Tibial nerve (tissue), 4 donors: ENCODE results near the gene SERPINB7. TPM values are rescaled to one million over a fixed set of nuclear protein-coding genes. Genes with fewer than 3 reads are reported as not detected.

Experiments used
- DNase-seq, 2 donors: peaks; one replicate each; pipeline ENCODE4 v3.0.0-alpha.2; 2019; ENCODE audit warnings: low spot score in 2 of 2
- H3K27ac ChIP-seq, 4 donors: fragments of 200-600 bp; sonication (generic) in 3 of 4; one replicate each; pipeline ENCODE4 v1.5.1; 2017 to 2019; ENCODE audit warnings: mild to moderate bottlenecking in 1 of 4
- H3K27me3 ChIP-seq, 2 donors: fragments of 200-600 bp; sonication (generic) in 1 of 2; one replicate each; pipeline versions ENCODE4 v1.5.1 to v1.6.0; 2017 to 2019
- H3K36me3 ChIP-seq, 3 donors: fragments of 200-600 bp; sonication (generic); one replicate each; pipeline ENCODE4 v1.5.1; 2018 to 2019
- H3K4me1 ChIP-seq, 4 donors: fragments of 200-600 bp; sonication (generic) in 3 of 4; one replicate each; pipeline ENCODE4 v1.5.1; 2017 to 2019
- H3K4me3 ChIP-seq, 4 donors: fragments of 200-600 bp; sonication (generic) in 3 of 4; one replicate each; pipeline ENCODE4 v1.5.1; 2017 to 2019; ENCODE audit warnings: mild to moderate bottlenecking in 1 of 4, moderate library complexity in 1 of 4
- H3K9me3 ChIP-seq, 4 donors: fragments of 200-600 bp; sonication (generic) in 3 of 4; one replicate each; pipeline ENCODE4 v1.5.1; 2017 to 2019
- EP300 ChIP-seq, 2 donors: sonication (generic); formaldehyde crosslinking; IDR thresholded peaks; one replicate each; pipeline ENCODE4 v1.6.1; 2017; ENCODE audit warnings: antibody characterized with exemption in 2 of 2, mild to moderate bottlenecking in 1 of 2
- POLR2A ChIP-seq, 2 donors: fragments of 450-650 bp; IDR thresholded peaks; one replicate each; pipeline ENCODE4 v1.6.1; 2017; ENCODE audit warnings: antibody characterized with exemption in 2 of 2, mild to moderate bottlenecking in 2 of 2, moderate library complexity in 2 of 2
- WGBS, 2 donors: methylation state at CpG; one replicate each; pipeline ENCODE4 v1.1.5; 2018; 5-methylcytosine and 5-hydroxymethylcytosine counted together
- total RNA-seq, 4 donors: library from RNA; depleted of rRNA; stranded (reverse); fragments of >200 nt; gene quantifications; one replicate each; pipeline ENCODE4 v1.1.0, GENCODE V29; 2016
- TF ChIP-seq, protein P1 (sequence below), 5 experiments: fragments of 200-600 bp in 3 of 5; fragments of 450-650 bp in 2 of 5; sonication (generic) in 3 of 5; IDR thresholded peaks; one replicate each; pipeline ENCODE4 v1.5.1; 2016 to 2019; ENCODE audit warnings: antibody characterized with exemption in 5 of 5, mild to moderate bottlenecking in 3 of 5, moderate library complexity in 2 of 5

SERPINB7 gene
- total RNA-seq, 4 donors from 2014 or later: not detected

DNA sequence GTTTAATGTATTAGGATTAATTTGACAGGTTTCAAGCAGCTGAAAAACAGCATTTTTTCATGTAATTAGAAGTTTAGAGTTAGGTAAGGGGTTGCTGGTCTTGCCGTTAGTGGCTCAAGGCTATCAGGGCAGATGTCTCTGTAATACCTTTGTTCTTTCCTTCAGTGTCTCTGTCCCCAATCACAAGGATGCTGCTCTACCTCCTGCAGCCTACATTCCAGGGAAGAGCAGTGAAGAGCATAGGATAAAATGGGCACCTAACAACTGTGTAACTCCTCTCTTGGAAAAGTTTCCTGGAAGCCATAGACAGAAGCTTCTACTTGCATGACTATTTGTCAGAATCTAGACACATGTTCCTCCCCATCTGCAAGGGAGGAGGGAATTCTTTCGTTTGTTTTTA is 9.4 kb upstream of the SERPINB7 start:
- WGBS, 2 donors: 68 to 72% methylated on average over 2 of the region's 2 CpGs
- no peaks in the 10 kb centered on the region for H3K4me1 ChIP-seq
- H3K4me3 ChIP-seq: no peak overlapping the region
- H3K27me3 ChIP-seq: no peaks in the 10 kb centered on the region
- H3K9me3 ChIP-seq: peaks cover 0 to 9% (median 2%) of the 10 kb centered on the region in 4 donors
- no peak for DNase-seq
- TF ChIP-seq, protein P1, sequence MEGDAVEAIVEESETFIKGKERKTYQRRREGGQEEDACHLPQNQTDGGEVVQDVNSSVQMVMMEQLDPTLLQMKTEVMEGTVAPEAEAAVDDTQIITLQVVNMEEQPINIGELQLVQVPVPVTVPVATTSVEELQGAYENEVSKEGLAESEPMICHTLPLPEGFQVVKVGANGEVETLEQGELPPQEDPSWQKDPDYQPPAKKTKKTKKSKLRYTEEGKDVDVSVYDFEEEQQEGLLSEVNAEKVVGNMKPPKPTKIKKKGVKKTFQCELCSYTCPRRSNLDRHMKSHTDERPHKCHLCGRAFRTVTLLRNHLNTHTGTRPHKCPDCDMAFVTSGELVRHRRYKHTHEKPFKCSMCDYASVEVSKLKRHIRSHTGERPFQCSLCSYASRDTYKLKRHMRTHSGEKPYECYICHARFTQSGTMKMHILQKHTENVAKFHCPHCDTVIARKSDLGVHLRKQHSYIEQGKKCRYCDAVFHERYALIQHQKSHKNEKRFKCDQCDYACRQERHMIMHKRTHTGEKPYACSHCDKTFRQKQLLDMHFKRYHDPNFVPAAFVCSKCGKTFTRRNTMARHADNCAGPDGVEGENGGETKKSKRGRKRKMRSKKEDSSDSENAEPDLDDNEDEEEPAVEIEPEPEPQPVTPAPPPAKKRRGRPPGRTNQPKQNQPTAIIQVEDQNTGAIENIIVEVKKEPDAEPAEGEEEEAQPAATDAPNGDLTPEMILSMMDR (IDR thresholded peaks at IDR 0.05): no peak
- TF ChIP-seq POLR2A (IDR thresholded peaks at IDR 0.05) (no peak), EP300 (IDR thresholded peaks at IDR 0.05) (no peak)
- no peaks in the 10 kb centered on the region for H3K36me3 ChIP-seq
- H3K27ac ChIP-seq: no peak overlapping the region

DNA sequence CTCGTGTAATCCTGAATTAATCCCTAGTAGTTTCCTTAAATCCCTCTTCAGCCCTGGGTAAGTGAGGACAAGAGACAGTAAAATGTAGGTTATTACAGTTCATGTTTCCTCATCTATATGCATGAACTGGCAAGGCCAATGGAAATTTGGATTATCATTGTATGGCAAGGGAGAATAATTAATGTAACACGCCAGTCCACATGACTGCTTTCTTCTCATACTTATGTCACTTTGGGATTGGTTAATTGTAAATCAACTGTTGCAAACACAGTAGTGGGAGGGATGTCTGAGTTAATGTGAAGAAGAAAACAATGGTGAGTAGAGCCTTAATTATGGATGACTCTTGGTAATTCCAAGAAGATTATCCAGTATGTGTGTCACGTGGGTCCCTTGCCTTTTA is 1.7 kb upstream of the SERPINB7 start:
- Histone ChIP-seq H3K9me3 (no peaks in the 10 kb centered on the region), H3K27me3 (no peaks in the 10 kb centered on the region), H3K4me3 (no peak overlapping the region), H3K4me1 (no peaks in the 10 kb centered on the region), H3K36me3 (no peaks in the 10 kb centered on the region), H3K27ac (no peak overlapping the region)
- TF ChIP-seq, protein P1 (IDR thresholded peaks at IDR 0.05): no peak
- no peak for TF ChIP-seq POLR2A (IDR thresholded peaks at IDR 0.05)
- TF ChIP-seq EP300 (IDR thresholded peaks at IDR 0.05): no peak
- 62 to 71% methylated on average over 3 of the region's 3 CpGs for WGBS, 2 donors
- DNase-seq: no peak

DNA sequence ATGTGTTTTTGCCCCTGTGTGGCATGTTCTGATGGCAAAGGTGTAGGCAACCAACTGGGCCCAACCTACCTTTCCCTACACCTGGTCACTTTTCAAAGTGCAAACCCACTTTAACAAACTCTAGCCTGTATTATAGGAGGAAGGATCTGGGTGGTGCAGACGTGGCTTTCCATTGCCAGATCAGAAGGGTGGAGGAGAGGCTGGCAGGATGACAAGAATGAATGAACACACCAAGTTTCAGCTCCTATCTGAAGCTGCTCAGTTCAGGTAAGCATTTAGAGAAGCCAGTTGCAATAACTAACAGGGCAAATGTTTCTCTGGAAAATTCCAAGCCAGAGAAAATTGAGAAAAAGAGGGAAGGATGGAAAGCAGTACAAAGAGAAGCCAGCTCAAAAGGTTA is 707 bp upstream of the SERPINB7 start:
- H3K36me3 ChIP-seq: no peaks in the 10 kb centered on the region
- no peaks in the 10 kb centered on the region for H3K27me3 ChIP-seq
- DNase-seq: no peak
- 47 to 64% methylated on average over 1 of the region's 1 CpG for WGBS, 2 donors
- H3K4me3 ChIP-seq: no peak overlapping the region
- no peak overlapping the region for H3K27ac ChIP-seq
- no peaks in the 10 kb centered on the region for H3K4me1 ChIP-seq
- H3K9me3 ChIP-seq: no peaks in the 10 kb centered on the region
- TF ChIP-seq EP300 (IDR thresholded peaks at IDR 0.05) (no peak), POLR2A (IDR thresholded peaks at IDR 0.05) (no peak)
- TF ChIP-seq, protein P1 (IDR thresholded peaks at IDR 0.05): no peak

DNA sequence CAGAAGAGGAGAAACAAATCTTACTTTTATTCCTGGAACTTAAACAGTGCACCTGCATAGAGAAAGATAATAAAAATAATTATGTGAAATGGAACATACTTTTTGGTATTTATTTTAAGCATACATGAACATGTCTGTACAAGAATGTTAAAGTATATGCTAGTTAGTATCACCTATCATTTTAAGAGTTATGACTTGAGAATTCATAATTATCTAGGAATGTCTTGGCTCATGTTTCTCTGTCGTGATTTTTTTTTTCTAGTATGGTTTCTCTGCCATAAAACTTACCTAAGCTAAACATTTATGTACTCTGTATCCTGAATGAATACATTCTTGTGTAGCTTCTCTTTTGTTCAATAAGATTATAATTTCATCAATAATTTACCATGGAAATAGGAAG is 4.2 kb downstream of the SERPINB7 start:
- TF ChIP-seq, protein P1 (IDR thresholded peaks at IDR 0.05): no peak
- TF ChIP-seq POLR2A (IDR thresholded peaks at IDR 0.05) (no peak), EP300 (IDR thresholded peaks at IDR 0.05) (no peak)
- WGBS, 2 donors: 44 to 55% methylated on average over 1 of the region's 1 CpG
- H3K27me3 ChIP-seq: no peaks in the 10 kb centered on the region

DNA sequence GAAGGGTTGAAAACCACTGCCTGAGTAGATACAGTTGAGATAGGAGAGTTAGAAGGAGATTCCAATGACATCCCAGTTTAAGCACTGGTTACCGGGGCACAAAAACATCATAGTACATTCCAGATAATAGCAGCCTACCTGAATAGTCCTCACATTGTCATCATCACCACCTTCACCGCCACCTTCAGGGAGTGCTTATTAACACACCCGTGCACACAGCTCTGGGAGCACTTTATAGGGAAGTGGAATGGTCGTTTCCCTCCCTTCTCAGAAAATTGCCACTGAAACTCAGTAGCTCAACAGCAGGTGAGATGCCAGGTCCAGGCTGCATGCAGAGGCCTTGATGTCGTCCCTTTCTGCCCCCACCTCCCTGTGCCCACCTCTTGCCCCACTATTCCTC is 8.2 kb downstream of the SERPINB7 start:
- 66 to 67% methylated on average over 5 of the region's 5 CpGs for WGBS, 2 donors
- no peaks in the 10 kb centered on the region for H3K9me3 ChIP-seq
- no peak overlapping the region for H3K4me3 ChIP-seq
- H3K27me3 ChIP-seq: no peaks in the 10 kb centered on the region
- no peak for DNase-seq
- H3K4me1 ChIP-seq: no peaks in the 10 kb centered on the region
- H3K36me3 ChIP-seq: no peaks in the 10 kb centered on the region
- no peak overlapping the region for H3K27ac ChIP-seq
- no peak for TF ChIP-seq EP300 (IDR thresholded peaks at IDR 0.05)
- TF ChIP-seq, protein P1 (IDR thresholded peaks at IDR 0.05): no peak
- no peak for TF ChIP-seq POLR2A (IDR thresholded peaks at IDR 0.05)

More for the DNA sequence above, 4.2 kb downstream of the SERPINB7 start:
- no peaks in the 10 kb centered on the region for H3K36me3 ChIP-seq
- no peaks in the 10 kb centered on the region for H3K4me1 ChIP-seq
- H3K9me3 ChIP-seq: no peaks in the 10 kb centered on the region
- no peak overlapping the region for H3K4me3 ChIP-seq
- H3K27ac ChIP-seq: no peak overlapping the region
- no peak for DNase-seq
